ENCODE measurements around the gene PDP2. TPM values are rescaled to one million over a fixed set of nuclear protein-coding genes. Genes with fewer than 3 reads are reported as not detected.
A peak's percentile ranks its signal among the peaks of the same experiment; 100 is the strongest.

PDP2 gene
- total RNA-seq, 1 donor from 2014 or later: 51.8 TPM

DNA sequence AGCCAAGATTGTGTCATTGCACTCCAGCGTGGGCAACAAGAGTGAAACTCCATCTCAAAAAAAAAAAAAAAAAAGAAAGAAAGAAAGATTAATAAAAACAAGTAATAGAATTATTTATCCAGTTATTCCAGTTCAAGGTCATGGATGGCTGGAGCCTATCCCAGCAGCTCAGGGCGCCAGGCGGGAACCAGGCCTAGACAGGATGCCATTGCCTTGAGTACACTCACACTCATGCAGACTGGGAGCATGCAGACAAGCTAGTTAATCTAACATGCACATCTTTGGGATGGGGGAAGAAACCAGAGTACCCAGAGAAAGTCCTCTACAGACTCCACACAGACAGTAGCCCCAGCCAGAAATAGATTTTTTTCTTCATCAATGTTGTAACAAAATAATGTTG, 17.9 kb downstream of the PDP2 start:
- Mint-ChIP-seq H3K27ac (no peak overlapping the region), H3K36me3 (ENCODE audit: low read depth) (peaks cover 8% of the 10 kb centered on the region), H3K4me1 (peaks cover 12% of the 10 kb centered on the region), H3K9me3 (no peaks in the 10 kb centered on the region), H3K27me3 (no peaks in the 10 kb centered on the region), H3K4me3 (no peak overlapping the region)
- intact Hi-C loops (cut with micrococcal nuclease): no loop called here
- DNase-seq: no peak

DNA sequence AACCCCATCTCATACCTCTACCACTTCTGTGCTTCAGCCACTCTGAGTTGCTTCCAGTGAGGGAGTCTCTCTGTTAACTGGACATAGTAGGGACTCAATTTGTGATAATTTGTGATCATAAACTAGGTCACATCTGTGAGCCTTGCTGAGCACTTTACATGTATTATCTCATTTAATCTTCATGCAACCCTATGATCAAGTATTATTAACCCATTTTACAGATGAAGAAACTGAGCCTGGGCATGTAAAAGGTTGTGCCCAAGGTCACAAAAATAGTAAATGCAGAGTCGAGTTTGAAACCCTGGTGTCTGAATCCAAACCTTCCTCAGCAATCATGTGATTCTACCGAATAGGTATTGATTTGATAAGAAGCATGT, 18.6 kb downstream of the PDP2 start:
- Mint-ChIP-seq H3K4me1 (peaks cover 11% of the 10 kb centered on the region), H3K4me3 (no peak overlapping the region), H3K36me3 (ENCODE audit: low read depth) (peaks cover 8% of the 10 kb centered on the region), H3K27me3 (no peaks in the 10 kb centered on the region), H3K27ac (no peak overlapping the region), H3K9me3 (no peaks in the 10 kb centered on the region)
- no peak for DNase-seq
- intact Hi-C loops (cut with micrococcal nuclease): no loop called here

DNA sequence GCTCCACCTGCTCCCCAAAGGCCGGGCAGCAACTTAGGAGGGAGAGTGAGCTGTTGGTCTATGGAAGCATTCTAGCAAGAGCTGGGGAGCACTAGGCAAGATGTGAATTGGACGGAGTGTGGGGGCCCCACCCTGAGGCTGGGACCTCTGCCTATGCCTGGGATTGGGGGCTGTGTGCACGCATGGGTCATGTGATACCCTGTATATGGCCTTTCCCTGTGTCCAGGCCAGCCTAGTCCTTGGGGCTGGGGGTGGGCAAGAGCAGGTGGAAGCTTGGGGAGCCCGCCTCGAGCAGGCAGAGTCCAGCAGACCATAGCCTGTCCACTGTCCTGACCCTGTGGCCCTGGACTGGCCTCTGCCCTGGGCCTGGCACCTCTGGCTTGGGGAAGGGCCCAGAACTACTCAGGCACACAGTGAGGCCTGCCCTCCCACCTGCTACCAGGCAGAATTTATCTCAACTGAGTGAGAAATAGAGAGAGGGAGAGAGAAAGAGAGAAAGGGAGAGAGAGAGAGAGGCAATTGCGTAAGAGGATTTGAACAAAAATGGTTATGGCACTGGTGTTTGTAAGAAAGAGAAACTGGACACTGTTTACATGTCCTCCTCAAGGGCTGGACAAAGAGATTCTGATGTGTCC, 19.1 kb downstream of the PDP2 start:
- intact Hi-C loops (cut with micrococcal nuclease): no loop called here
- H3K9me3 Mint-ChIP-seq: no peaks in the 10 kb centered on the region
- H3K4me3 Mint-ChIP-seq: no peak overlapping the region
- no peak for DNase-seq
- H3K36me3 Mint-ChIP-seq (ENCODE audit: low read depth): peaks cover 4% of the 10 kb centered on the region
- peaks cover 9% of the 10 kb centered on the region for H3K4me1 Mint-ChIP-seq
- no peaks in the 10 kb centered on the region for H3K27me3 Mint-ChIP-seq
- no peak overlapping the region for H3K27ac Mint-ChIP-seq

DNA sequence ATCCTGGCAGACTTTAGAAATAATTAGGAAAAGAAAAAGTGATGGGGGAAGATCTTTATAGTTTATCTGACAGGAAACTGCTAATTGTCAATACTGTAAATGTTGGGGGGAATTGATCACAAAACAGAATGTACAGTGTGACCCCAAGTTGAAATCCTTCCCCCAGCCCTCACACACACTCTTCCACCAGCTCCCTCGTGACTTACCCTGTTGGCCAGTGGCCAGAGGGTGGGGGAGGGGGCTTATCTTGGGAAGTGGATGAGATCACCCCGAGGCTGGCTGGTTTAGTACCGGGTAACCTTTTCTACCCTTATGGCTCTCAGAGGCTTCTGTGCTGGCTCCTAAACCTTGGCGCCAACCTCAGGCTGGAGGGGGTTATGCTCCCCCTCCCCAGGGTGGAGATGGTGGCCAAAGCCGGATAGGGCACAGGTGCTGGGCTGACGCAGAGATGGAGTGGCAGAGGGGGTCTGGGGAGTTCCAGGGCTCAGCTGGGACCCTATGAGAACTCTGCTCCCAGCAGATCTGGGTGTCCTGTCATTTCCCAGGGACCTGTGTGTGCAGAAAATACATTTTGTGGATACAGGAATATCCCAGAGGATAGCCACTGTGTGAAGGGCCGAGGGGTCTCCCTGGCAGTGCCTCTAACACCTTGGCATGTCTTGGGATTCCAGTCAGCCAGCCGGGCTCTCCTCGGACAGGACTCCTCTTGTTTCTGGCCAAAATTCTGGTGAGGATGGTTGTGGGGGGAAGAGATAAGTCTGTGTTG, 19.8 kb downstream of the PDP2 start:
- Mint-ChIP-seq H3K9me3 (no peaks in the 10 kb centered on the region), H3K4me3 (no peak overlapping the region), H3K27me3 (no peaks in the 10 kb centered on the region), H3K36me3 (ENCODE audit: low read depth) (no peaks in the 10 kb centered on the region), H3K27ac (no peak overlapping the region), H3K4me1 (peaks cover 2% of the 10 kb centered on the region)
- intact Hi-C loops (cut with micrococcal nuclease): no loop called here
- DNase-seq: no peak

DNA sequence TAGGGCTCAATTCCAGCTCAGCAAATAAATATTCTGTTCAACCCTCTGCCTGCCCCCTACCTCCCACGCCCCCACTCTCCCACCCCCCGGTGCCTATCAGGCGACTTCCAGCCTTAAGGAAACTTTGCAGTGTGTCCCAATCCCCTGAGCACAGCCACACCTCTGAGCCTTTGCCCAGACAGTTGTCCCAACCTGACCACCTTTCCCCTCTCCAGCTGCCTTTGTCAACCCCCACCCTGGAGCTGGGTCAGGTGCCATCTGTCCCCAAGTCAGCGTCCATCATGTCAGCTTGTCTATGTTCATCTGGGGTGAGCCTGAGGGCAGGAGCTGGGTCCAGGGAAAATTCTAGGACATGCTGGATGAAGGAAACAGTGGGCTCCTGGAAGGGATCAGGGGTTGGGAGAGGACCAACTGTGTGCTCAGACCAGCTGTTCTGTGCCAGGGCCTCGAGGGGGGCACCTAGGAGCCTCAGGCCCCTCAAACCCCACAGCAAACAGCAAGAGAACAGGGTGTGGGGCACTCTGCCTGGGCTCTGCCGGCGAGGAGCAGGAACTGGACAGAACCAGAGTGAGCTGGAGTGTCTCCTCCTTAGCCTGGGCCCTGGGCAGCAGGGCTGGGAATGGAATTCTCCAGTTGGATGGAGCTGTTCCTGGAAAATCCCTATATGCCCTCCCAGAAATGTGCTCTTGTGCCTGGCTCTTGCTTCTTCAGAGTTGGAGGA, 20.6 kb downstream of the PDP2 start:
- DNase-seq: no peak
- no peak overlapping the region for H3K4me3 Mint-ChIP-seq
- intact Hi-C loops (cut with micrococcal nuclease): no loop called here
- H3K27me3 Mint-ChIP-seq: no peaks in the 10 kb centered on the region
- H3K4me1 Mint-ChIP-seq: peaks cover 2% of the 10 kb centered on the region
- H3K9me3 Mint-ChIP-seq: no peaks in the 10 kb centered on the region
- no peak overlapping the region for H3K27ac Mint-ChIP-seq
- H3K36me3 Mint-ChIP-seq (ENCODE audit: low read depth): no peaks in the 10 kb centered on the region

DNA sequence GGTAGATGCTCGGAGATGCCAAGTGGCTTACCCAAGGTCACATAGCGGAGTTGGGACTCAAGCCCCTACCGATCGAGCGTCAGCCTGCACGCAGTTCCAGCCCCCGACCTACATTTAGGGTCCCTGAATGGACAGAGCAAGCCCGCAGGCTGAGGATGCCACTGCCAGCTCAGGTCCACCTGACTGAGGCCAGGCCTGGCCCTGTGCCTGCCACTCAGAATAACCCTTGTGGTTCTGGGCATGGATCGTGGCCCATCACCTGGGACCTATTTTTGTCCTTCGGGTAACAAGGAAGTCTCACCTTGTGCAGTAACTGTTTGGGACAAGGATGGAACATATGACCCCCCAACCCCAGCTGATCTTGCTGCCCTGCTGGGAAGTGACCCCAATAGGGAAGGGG, 21.3 kb downstream of the PDP2 start:
- intact Hi-C loops (cut with micrococcal nuclease): no loop called here
- no peak for DNase-seq
- no peak overlapping the region for H3K4me3 Mint-ChIP-seq
- H3K4me1 Mint-ChIP-seq: peaks cover 7% of the 10 kb centered on the region
- H3K9me3 Mint-ChIP-seq: no peaks in the 10 kb centered on the region
- H3K36me3 Mint-ChIP-seq (ENCODE audit: low read depth): no peaks in the 10 kb centered on the region
- no peak overlapping the region for H3K27ac Mint-ChIP-seq
- H3K27me3 Mint-ChIP-seq: no peaks in the 10 kb centered on the region

DNA sequence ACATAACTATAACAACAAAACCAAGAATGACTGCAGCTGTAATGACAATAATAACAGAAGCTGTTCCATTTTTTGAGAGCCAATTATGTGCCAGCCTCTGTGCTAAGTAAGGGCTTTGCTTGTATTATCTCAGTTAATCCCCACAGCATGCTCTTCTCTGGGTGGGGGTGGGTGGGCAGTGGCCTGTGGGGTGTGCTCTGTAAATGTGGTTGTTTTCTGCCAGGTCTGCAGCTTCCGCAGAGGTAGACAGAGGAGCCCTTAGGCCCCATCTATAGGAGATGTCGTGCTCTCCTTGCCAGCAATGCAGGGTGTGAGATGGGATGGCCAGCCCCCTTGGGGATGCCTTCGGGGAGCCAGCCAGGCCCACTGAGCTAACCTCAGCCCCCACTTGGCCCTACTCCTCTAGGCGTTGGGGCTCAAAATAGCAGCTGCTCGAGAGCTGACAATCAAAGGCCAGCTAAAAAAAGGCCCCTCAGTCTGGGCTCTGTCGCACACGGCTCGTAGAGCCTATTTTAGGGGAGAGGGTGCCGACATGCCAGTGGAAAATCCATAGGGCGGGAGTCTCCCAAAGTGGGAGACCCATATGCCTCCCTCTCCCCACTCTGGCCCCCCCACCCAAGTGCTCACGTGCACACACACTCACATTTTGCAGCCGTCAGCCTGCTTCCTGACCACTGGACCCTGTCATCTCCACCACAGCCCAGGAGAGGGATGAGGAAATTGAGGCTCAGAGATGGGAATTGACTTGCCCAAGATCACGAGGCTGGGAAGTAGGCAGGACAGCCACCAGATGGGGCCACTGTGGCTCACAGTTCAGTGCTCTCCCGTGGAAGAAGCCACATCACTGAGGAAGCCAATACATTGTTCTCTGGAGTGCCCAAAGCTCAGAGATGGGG, 22.6 kb downstream of the PDP2 start:
- no peaks in the 10 kb centered on the region for H3K36me3 Mint-ChIP-seq (ENCODE audit: low read depth)
- H3K27me3 Mint-ChIP-seq: no peaks in the 10 kb centered on the region
- H3K4me3 Mint-ChIP-seq: no peak overlapping the region
- no peak overlapping the region for H3K27ac Mint-ChIP-seq
- no peaks in the 10 kb centered on the region for H3K9me3 Mint-ChIP-seq
- peaks cover 9% of the 10 kb centered on the region for H3K4me1 Mint-ChIP-seq
- DNase-seq: no peak
- intact Hi-C loops (cut with micrococcal nuclease): no loop called here

DNA sequence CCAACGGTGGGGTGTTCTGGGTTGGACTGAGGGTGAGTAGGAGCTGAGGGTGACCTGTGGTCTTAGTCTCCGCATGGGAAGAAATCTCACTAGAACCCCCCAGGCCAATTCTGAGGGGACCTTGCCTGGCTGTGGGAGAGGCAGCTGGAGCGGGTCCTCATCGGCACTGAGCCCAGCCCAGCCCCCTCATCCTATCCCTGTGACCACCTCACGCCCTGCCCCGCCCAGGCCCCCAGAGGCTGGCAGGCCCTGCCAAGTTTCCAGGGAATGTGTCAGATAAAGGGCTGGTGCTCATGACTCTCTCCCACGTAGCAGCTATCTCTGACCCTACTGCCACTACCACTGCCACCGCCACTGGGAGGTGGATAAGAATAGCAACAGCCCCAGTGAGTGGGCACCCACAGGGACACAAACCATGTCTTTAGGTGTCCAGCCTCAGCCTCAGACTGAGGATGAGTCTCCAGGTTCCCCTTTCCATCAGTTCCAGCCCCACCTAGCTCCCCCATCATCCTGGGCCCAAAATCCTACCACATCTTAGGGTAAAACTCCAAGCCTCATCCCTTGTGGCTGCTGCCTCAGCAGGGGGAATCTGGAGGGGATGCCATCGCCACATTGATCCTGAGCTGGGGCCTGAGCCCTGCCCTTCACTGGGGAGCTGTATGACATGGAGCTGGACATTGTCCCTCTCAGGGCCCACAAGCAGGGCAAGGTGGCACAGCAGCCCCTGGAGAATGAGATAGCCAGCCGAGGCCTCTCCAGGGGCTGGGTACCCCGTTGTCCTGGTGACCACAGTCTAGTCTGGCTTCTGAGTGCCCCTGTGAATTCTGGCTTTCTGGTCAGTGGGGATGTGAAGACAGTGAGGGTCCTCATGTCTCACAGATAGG, 23.5 kb downstream of the PDP2 start:
- Mint-ChIP-seq H3K4me1 (peaks cover 9% of the 10 kb centered on the region), H3K27ac (no peak overlapping the region), H3K36me3 (ENCODE audit: low read depth) (no peaks in the 10 kb centered on the region), H3K9me3 (no peaks in the 10 kb centered on the region), H3K27me3 (no peaks in the 10 kb centered on the region), H3K4me3 (no peak overlapping the region)
- intact Hi-C loops (cut with micrococcal nuclease): no loop called here
- DNase-seq: no peak

DNA sequence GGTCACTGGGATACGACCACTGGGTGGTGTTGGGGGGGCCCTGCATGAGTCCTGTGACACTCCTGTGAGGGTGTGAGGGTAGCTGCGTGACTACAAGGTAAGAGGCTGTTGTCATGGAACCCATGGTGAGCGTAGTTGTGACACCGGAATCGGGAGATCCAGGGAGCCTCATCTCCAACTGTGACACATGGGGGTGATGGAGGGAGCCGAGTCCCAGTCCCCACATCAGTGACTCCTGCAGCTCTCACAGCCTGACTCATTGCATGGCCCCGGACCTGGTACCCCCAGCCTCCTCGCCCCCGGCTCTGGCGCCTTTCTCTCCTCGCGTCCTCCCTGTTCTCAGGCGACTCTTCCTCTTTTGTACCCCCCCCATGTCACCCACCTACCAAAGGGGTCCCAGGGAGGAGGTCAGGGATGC, 24.1 kb downstream of the PDP2 start:
- no peak for DNase-seq
- Mint-ChIP-seq H3K27me3 (no peaks in the 10 kb centered on the region), H3K36me3 (ENCODE audit: low read depth) (no peaks in the 10 kb centered on the region), H3K4me1 (peaks cover 9% of the 10 kb centered on the region), H3K27ac (no peak overlapping the region), H3K4me3 (no peak overlapping the region), H3K9me3 (no peaks in the 10 kb centered on the region)
- intact Hi-C loops (cut with micrococcal nuclease): no loop called here

DNA sequence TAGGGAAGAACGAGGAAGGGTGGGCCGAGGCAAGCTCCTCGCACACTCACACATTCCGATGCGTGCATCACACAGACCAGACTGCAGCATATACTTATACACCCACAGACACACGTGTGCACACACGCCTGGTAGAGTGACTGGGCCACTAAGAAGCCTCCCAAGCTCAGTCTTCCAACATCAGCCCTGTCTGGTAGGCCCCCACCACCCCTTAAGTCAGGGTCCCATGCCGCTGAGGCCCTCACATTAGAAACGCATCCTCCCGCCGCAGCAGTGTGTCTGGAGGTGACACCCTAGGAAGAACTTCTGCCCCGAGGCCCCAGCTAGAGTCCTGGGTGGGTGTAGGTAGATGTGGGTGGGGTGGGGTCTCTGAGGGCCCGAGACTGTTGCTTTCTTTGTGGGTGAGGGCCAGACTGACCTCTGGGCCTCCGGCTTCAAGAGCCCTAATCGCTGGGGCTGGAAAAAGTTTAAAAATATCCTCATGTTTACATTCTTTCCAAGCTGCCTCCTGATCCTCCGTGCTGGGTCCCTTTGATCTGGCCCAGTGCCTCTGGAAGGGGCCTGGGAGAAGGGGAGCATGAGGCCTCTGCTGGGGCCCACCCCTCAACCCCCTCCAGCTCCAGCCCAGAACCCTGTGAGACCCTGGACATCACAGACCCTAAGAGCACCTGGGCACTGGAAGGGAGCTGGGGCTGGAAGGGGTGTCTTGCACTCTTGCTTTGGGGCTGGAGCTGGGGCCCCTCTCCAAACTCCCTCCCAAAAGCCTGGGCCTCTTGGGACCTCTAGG, 24.7 kb downstream of the PDP2 start:
- intact Hi-C loops (cut with micrococcal nuclease): no loop called here

DNA sequence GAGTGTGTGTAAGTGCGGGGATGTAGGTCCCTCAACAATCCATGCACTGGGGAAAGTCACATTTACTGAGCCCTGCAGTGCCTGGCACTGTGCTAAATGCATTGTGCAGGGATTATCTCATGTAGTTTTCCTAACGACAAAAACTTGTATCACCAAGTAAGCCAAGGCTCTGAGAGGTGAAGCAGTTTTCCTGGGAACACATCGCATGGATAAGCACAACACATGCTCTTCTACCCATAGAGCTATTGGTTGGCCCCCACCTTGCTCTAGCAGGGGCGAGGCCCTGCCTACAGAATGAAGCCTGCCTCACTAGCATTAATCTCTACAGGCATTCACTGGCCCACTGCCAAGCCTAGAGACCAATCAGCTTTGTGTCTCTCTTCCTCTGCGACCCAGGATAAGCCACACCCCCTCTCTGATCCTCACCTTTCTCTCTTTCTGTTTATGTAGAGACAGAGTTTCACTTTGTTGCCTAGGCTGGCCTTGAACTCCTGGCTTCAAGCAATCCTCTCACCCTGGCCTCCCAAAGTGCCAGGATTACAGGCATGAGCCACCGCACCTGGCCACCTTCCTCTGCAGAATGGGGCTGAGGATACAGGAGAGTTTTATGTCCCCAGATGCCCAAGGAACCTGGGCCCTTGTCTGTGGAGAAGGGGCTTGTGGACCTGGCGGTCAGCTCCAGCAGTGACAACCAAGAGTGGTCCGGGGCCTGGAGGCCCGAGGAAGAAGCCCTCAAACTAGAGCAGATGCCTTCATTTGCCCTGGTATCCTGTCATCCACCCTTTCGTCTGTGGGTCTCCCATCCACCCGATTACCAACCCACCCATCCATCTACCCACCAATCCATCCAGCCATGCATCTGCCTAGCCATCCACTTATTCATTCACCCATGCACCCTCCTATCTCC, 25.6 kb downstream of the PDP2 start:
- intact Hi-C loops (cut with micrococcal nuclease): no loop called here
- Mint-ChIP-seq H3K36me3 (ENCODE audit: low read depth) (no peaks in the 10 kb centered on the region), H3K27ac (no peak overlapping the region), H3K9me3 (no peaks in the 10 kb centered on the region), H3K27me3 (no peaks in the 10 kb centered on the region), H3K4me1 (peaks cover 9% of the 10 kb centered on the region), H3K4me3 (no peak overlapping the region)
- DNase-seq: peak; percentile 86

More for the DNA sequence above, 24.7 kb downstream of the PDP2 start:
- Mint-ChIP-seq H3K27ac (no peak overlapping the region), H3K36me3 (ENCODE audit: low read depth) (no peaks in the 10 kb centered on the region), H3K9me3 (no peaks in the 10 kb centered on the region), H3K4me3 (no peak overlapping the region), H3K4me1 (peaks cover 9% of the 10 kb centered on the region), H3K27me3 (no peaks in the 10 kb centered on the region)
- DNase-seq: no peak
